22Rv1 (cell line): ENCODE measurements around the gene EYS.

Experiments used
- CTCF ChIP-seq: fragments of 450-650 bp; IDR thresholded peaks from 2 replicates; pipeline ENCODE4 v1.5.1; 2017; ENCODE audit warnings: mild to moderate bottlenecking
- ZFX ChIP-seq: fragments of 450-650 bp; IDR thresholded peaks from 2 replicates; pipeline ENCODE4 v1.6.1; 2017; ENCODE audit warnings: antibody characterized with exemption, borderline replicate concordance

- TF ChIP-seq CTCF (no peak), ZFX (no peak)
These were observed 1918.5 kb downstream of the EYS start for GRCh38 chr6:63788569-63788968.
